ENCODE measurements around the gene ATF7IP2. TPM values are rescaled to one million over a fixed set of nuclear protein-coding genes. Genes with fewer than 3 reads are reported as not detected.
"Not testable (repeated sequence)": the region's sequence is repeated elsewhere in the genome, so short reads cannot be mapped to it uniquely, and the experiment has no call there.

ATF7IP2 gene
- total RNA-seq, 1 donor from 2014 or later = 7.1 TPM

GRCh38 chr16:10383626-10384025 lies 2.2 kb upstream of the ATF7IP2 start:
- ATAC-seq = no peak

GRCh38 chr16:10386517-10387100 lies 748 bp downstream of the ATF7IP2 start:
- no peak for ATAC-seq

GRCh38 chr16:10387188-10387617 lies 1.3 kb downstream of the ATF7IP2 start:
- ATAC-seq = no peak

DNA sequence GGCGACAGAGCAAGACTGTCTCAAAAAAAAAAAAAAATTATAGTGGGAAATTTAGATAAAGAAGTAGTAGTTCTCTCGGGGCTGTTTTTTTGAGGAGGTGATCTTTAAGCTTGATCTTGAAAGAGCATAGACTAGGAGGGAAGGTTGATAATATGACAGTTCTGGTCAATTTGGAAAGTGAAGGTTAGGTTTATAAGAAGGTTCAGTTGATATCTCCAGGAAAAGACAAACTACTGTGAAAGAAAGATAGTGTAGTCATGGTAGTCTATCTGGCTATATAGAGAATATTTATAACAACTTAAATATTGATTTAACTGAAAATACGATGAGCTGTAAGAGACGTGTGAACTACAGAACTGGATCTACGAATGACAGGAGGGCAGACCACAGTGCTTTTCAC lies 3.1 kb downstream of the ATF7IP2 start:
- no peak for ATAC-seq

- ATAC-seq = no peak
These were observed 4.5 kb downstream of the ATF7IP2 start for GRCh38 chr16:10390330-10390729.

DNA sequence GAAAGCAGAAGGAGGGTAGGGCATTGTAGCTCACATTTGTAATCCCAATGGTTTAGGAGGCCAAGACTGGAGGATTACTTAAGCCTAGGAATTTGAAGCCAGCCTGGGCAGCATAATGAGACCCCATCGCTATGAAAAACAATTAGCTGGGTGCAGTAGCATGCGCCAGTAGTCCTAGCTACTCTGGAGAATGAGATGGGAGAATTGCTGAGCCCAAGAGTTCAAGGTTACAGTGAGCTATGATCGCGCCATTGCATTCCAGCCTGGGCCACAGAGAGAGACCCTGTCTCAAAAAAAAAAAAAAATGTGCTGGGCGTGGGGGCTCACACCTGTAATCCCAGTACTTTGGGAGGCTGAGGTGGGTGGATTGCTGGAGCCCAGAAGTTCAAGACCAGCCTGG lies 5.0 kb downstream of the ATF7IP2 start:
- no peak for ATAC-seq

GRCh38 chr16:10391339-10391738 lies 5.5 kb downstream of the ATF7IP2 start:
- ATAC-seq = no peak

DNA sequence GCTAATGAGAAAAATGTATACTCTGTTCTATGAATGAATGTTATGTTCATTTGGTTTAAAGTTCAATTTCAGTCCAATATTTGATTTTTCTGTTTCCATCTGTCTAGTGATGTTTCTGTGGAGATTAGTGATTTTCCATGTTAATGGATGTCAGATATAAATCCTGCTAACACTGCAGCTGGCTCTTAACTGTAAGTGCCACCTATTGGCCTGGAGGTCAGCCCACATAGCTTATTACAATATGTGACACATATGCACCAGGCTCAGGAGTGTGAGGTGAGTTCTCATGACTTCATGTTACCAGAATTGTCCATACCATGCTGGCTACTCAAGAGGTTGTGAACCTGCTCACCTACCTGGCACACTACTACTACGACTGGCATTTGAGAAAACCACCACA lies 17.1 kb downstream of the ATF7IP2 start:
- ATAC-seq = no peak

DNA sequence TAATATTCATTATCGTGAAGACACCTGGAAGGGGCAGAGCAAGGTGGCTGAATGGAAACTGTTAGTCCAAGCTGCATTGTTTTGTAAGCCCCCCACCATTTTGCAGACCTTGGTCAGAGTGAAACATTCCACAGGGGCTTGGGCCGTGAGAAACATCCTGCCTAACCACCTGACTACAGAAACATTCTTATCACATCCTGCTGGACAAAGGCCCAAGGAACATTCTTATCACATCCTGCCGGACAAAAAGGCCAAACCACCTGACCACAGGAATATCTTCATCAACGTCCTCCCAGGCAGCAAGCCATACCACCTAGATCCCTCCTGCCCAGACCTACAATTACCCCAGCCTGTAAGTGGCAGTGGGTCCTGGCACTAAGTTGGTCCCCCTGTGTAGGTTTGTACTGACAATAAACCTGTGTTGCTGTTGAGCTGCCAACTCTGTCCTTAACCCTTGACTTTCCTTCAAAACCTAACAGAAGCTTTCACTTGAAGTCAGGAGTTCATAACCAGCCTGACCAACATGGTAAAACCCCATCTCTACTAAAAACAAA lies 19.6 kb downstream of the ATF7IP2 start:
- ATAC-seq = no peak

GRCh38 chr16:10408824-10409381 lies 23.0 kb downstream of the ATF7IP2 start:
- ATAC-seq = no peak

DNA sequence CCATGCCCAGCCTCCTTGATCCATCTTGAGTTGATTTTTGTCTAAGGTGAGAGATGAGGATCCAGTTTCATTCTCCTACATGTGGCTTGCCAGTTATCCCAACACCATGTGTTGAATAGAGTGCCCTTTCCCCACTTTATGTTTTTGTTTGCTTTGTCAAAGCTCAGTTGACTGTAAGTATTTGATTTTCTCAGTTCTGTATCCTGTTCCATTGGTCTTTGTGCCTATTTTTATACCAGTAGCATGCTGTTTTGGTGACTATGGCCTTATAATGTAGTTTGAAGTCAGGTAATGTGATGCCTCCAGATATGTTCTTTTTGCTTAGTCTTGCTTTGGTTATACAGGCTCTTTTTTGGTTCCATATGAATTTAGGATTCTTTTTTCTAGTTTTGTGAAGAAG lies 23.9 kb downstream of the ATF7IP2 start:
- not testable (repeated sequence) for ATAC-seq

DNA sequence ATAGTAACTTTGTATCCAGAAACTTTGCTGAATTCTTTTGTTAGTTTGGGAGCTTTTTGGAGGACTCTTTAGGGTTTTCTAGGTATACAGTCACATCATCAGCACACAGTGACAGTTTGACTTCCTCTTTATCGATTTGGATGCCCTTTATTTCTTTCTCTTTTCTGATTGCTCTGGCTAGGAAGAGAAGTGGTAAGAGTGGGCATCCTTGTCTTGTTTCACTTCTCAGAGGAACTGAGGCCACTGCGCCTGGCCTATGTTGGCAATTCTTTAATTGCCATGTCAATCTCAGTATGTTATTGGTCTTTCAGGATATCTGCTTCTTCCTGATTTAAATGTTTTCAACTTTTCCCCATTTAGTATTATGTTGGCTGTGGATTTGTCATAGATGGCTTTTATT lies 24.6 kb downstream of the ATF7IP2 start:
- ATAC-seq = no peak

DNA sequence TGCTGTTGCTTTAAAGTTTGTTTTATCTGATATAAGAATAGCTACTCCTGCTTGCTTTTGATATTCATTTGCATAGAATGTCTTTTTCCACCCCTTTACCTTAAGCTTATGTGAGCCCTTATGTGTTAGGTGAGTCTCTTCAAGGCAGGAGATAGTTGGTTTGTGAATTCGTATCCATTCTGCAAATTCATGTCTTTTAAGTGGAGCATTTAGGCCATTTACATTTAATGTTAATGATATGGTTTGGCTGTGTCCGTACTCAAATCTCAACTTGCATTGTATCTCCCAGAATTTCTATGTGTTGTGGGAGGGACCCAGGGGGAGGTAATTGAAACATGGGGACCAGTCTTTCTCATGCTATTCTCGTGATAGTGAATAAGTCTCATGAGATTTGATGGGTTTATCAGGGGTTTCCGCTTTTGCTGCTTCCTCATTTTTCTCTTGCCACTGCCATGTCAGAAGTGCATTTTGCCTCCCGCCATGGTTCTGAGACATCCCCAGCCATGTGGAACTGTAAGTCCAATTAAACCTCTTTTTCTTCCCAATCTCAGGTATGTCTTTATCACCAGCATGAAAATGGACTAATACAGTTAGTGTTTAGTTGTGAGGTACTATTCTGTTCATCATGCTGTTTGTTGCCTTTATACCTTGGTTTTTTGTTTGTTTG lies 27.2 kb downstream of the ATF7IP2 start:
- ATAC-seq = no peak

GRCh38 chr16:10418204-10418603 lies 32.3 kb downstream of the ATF7IP2 start:
- not testable (repeated sequence) for ATAC-seq

DNA sequence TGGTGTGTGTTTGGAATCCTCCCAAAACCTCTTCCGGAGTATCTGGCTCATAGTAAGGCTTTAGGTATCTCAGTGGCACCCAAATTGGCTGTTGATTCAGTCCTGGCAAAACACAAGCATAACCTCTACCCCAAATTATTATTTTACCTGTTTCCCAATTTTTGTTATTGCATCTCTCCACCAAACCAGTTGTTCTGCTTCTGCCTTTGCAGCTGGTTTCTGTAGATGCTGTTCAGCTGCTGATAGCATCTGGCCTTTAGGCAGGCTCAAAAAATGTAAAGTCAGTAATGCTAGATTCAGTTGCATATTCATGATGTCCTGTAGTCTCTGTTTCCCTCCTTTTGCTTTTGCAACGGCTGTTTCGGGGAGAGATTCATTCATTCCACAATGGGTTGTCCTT lies 33.8 kb downstream of the ATF7IP2 start:
- no peak for ATAC-seq

DNA sequence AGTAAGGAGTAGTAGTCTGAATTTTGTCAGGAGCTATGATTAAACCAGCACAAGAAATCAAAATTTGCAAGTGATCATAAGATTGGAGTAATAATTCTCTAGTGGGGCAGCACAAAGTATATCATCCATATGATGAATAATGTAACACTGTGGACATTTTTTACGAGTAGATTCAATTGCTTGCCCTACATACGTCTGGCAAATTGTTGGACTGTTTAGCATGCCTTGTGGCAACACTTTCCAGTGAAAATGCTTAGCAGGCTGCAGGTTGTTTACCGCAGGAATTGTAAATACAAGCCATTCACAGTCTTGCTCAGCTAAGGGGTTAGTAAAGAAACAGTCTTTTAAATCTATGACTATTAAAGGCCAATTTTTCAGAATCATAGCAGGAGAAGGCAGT lies 35.7 kb downstream of the ATF7IP2 start:
- no peak for ATAC-seq

GRCh38 chr16:10428433-10429168 lies 42.7 kb downstream of the ATF7IP2 start:
- ATAC-seq = peak; percentile 85

DNA sequence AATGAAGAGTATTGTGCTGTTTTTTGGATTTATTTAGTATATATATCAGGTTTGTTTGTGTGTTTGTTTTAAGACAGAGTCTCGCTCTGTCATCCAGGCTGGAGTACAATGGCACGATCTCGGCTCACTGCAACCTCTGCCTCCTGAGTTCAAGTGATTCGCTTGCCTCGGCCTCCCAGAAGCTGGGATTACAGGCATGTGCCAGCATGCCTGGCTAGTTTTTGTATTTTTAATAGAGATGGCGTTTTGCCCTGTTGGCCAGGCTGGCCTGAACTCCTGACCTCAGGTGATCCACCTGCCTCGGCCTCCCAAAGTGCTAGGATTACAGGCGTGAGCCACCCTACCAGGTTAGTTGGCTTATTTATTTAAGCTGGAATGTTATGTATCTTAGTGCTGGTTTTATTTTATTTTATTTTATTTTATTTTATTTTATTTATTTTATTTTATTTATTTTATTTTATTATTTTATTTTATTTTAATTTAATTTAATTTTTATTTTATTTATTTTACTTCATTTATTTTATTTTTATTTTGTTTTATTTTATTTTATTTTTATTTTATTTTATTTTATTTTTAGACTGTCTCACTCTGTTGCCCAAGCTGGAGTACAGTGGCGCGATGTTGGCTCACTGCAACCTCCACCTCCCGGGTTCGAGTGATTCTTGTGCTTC lies 43.6 kb downstream of the ATF7IP2 start:
- ATAC-seq = peak; percentile 37

DNA sequence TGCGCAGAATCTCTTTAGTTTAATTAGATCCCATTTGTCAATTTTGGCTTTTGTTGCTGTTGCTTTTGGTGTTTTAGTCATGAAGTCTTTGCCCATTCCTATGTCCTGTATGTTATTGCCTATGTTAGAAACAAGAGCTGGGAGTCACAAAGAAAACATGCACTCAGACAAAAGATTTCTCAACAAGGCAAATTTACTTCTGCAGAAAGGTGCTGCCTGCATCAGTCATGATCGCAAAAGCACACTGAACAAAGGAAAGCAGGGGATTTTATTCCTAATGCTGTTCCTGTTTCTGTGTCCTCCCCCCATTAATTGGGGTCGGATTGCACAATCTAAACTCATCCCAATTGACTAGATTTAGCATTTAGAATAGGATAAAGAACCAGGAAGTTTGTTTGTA lies 55.9 kb downstream of the ATF7IP2 start:
- no peak for ATAC-seq

DNA sequence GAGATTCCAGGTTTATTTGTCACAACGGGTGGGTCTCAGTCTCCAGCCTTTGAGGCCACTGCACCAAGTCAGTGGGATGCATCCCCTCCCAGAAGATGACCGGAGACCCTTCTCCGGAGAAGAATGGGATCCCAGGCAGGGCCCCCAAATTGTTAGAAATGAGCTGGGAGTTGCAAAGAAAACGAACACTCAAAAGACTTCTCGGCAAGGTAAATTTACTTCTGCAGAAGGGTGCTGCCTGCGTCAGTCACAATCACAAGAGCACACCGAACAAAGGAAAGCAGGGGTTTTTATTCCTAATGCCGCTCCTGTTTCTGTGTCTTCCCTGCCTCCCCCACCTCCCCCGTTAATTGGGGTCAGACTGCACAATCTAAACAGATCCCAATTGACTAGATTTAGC lies 61.4 kb downstream of the ATF7IP2 start:
- no peak for ATAC-seq

GRCh38 chr16:10452208-10453158 lies 66.6 kb downstream of the ATF7IP2 start:
- ATAC-seq = not testable (repeated sequence)

DNA sequence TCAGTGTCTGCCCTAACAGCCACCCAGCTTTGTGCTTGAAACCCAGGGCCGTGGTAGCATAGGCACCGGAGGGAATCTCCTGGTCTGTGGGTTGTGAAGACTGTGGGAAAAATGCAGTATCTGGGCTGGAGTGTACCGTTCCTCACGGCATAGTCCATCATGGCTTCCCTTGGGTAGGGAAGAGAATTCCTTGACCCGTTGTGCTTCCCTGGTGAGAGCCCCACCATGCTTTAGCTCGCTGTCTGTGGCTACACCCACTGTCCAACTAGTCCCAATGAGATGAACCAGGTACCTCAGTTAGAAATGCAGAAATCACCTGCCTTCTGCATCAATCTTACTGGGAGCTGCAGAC lies 67.3 kb downstream of the ATF7IP2 start:
- no peak for ATAC-seq

Data from esophagus mucosa (tissue), 1 donor.